ENCODE data around the gene UBE2K.
"Not testable (repeated sequence)": the region's sequence is repeated elsewhere in the genome, so short reads cannot be mapped to it uniquely, and the experiment has no call there.

- not testable (repeated sequence) for TF ChIP-seq CTCF (IDR thresholded peaks at IDR 0.05; ENCODE audit: poor library complexity); EZH2phosphoT487 (IDR thresholded peaks at IDR 0.05; ENCODE audit: low read depth, severe bottlenecking, unreplicated experiment)
Observed at GRCh38 chr4:39721273-39721672, 23.3 kb downstream of the UBE2K start.

Data from hepatocyte (in vitro differentiated cells).